ENCODE data around the gene SAPCD1.

SAPCD1 gene

DNA sequence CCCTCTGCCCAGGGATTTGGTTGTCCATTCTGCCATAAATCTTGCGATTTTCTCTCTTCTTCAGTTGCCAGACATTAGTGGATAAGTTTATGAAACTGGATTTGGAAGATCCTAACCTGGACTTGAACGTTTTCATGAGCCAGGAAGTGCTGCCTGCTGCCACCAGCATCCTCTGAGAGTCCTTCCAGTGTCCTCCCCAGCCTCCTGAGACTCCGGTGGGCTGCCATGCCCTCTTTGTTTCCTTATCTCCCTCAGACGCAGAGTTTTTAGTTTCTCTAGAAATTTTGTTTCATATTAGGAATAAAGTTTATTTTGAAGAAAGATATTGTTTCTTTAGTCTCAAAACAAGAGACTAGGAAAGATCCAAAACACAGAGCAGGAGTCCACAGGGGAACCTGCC is at the start of gene SAPCD1:
TSS of gene SAPCD1 (plus strand) at position 301 of the 400 bp plus-strand sequence. CDS start 399 bp downstream, outside the sequence.
- no peak for DNase-seq

- no peak for DNase-seq
These were observed 49.0 kb upstream of the SAPCD1 start for GRCh38 chr6:31713465-31713864.

DNA sequence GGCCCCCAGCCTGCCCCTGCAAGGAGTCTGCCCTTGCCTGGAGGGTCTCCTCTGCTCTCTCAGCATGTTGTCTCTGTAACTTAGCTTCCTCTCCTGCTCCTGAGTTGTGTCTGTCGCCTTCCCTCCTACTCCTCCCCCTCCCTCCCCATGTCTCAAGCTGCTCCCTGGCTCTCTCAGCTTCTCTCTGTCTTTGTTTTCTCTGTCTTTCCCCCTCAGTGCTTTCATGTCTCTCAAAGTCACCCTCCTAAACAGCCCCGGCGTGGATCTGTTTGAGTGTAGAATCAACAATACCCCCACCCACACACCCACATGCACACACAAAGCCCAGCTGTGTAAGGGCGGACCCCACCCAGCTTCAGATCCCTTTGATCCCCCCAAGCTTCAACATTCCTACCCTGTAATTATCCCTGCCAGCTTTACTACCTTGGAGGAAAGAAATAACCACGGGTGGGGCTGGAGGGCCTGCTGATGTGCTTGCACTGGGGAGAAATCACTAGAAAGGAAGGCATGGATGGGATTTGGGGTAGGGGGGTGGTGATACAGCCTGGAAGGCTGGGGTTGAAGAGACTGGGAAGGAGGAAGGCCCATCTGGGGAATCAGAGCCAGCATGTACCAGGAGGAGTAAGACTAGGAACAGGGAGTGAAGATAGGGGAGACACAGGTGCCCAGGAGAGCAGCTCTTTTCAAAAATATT is 48.3 kb upstream of the SAPCD1 start:
- DNase-seq = no peak

DNA sequence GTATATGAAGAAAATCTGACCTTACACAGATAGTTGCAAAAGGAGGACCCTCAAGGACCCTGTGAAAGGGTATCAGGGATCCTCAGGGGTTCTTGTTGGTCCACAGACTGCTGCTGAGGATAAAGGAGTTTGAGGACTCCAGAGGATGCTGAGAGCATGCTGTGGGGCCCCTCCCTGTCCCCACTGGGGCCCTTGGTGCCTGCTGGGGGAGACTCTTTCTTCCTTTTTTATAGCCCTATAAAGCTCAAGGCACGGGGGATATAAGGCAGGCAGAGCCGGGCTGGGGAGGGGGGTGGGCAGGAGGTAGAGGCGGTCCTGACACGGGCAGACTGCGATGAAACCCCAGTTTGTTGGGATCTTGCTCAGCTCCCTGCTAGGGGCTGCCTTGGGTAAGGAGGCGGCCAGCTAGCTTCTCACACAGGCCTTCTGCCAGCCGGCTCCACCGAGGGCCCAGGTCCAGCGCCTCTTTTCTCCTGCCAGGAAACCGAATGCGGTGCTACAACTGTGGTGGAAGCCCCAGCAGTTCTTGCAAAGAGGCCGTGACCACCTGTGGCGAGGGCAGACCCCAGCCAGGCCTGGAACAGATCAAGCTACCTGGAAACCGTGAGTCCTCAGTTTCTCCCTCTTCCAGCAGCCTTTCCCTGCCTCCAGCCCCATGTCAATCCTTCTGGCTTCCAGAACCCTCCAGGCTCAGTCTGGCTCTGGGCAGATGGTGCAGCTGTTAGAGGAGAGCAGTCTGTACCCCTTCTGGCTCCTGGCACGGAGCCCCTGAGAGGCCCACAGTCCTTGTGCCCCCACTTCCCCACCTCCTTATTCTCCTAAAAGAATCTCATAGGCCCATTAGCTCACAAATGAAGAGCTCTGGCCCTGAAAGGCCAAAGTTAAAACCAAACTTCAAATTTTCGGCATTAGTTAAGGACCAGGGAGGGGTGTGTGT is 47.2 kb upstream of the SAPCD1 start, which contains the start of gene LY6G6D:
TSS of gene LY6G6D (plus strand) at position 327 of the 937 bp plus-strand sequence. CDS start at position 335, 8 bp downstream.
- DNase-seq = no peak

DNA sequence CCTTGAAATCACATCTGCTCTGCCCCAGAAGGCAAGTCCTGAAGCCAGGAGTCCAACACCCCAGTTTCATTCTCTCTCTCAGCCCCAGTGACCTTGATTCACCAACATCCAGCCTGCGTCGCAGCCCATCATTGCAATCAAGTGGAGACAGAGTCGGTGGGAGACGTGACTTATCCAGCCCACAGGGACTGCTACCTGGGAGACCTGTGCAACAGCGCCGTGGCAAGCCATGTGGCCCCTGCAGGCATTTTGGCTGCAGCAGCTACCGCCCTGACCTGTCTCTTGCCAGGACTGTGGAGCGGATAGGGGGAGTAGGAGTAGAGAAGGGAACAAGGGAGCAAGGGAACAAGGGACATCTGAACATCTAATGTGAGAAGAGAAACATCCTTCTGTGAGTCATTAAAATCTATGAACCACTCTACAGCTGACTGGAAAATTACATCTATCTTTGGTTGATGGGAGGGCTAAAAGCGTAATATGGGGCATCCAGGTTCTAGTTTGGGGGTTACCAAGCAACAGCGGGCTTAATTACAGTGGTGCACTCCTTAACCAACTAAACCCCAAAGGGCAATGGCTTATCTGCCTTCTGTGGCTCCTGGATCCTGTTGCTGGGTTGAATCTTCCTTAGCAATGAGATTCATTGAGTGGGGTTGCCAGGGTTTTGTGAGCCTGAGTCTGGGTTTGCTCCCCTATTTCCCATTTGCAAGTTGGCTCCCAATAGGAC is 44.8 kb upstream of the SAPCD1 start:
- DNase-seq = no peak

GRCh38 chr6:31718265-31718664 is 44.2 kb upstream of the SAPCD1 start:
- DNase-seq = no peak

GRCh38 chr6:31719001-31719400 is 43.5 kb upstream of the SAPCD1 start:
- DNase-seq = no peak

DNA sequence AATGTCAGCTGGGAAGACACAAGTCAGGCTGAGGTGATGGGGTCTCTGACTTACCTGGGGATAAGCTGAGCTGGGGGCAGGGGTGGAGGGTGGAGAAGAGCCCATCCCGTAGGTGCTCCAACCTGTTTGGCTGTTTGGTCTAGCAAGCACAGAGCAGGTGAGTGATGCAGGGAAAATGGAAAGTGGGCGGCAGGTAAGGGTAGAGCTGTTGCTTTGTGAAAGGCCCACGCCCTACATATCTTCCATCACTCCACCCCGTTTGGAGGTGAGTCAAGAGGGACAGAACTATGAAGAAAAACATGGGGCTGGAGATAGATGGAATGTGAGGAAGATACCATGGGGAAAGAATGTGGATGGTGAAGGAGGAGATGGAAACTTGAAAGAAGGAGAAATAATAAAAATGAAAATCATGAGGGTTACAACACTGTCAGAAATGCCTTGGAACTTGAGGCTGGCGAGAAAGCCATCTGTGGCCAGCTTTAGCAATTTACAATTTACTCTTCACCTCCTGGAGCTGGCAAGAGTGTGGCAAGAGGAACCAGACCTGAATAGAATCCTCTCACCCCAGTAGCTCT is 42.2 kb upstream of the SAPCD1 start:
- DNase-seq = no peak

GRCh38 chr6:31721351-31722020 is 41.0 kb upstream of the SAPCD1 start, which contains the start of gene LY6G6C:
Gene LY6G6C, minus strand, starts transcription at chr6:31721746. Its CDS starts 67 bp downstream, at chr6:31721679.
- no peak for DNase-seq

DNA sequence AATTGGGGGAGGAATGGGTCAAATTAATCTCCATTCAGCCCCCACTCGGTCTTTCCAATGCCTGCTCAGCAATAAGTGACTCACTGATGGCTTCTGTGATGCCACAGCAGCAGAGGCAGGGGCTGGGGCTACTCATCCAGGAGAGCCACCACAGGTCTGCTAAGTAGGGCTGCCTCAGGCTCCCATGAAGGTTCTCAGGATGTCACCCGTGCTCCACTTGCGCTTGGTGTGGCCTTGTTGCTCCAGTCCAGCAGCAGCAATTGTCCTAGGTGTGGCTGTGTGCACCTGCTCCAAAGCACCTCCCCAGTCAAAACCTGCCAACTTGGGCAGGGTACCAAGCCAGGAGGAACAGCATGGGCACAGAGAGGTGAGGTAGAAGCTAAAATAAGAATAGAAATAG is 40.3 kb upstream of the SAPCD1 start:
- no peak for DNase-seq

DNA sequence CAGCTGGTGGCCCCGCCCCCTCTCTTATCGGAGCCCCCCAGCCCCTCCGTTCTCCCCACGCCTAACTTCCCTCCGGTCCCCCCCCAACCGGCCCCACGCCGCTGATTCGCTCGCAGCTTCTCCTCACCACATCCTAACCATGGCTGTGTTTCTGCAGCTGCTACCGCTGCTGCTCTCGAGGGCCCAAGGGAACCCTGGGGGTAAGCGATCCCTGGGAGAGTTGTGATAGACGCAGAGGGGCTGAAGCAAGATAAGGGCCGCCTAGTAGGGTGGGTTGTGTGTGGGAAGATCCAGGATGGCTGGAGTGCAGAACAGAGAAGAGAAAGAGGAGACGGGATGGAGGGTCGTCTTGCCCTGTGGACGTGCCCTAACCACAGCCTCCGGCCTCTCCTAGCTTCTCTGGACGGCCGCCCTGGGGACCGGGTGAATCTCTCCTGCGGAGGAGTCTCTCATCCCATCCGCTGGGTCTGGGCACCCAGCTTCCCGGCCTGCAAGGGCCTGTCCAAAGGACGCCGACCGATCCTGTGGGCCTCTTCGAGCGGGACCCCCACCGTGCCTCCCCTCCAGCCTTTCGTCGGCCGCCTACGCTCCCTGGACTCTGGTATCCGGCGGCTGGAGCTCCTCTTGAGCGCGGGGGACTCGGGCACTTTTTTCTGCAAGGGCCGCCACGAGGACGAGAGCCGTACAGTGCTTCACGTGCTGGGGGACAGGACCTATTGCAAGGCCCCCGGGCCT is 39.0 kb upstream of the SAPCD1 start, which contains the start of gene MPIG6B:
TSS of gene MPIG6B (plus strand) at position 129 of the 735 bp plus-strand sequence. CDS start at position 140, 11 bp downstream.
- DNase-seq = no peak

DNA sequence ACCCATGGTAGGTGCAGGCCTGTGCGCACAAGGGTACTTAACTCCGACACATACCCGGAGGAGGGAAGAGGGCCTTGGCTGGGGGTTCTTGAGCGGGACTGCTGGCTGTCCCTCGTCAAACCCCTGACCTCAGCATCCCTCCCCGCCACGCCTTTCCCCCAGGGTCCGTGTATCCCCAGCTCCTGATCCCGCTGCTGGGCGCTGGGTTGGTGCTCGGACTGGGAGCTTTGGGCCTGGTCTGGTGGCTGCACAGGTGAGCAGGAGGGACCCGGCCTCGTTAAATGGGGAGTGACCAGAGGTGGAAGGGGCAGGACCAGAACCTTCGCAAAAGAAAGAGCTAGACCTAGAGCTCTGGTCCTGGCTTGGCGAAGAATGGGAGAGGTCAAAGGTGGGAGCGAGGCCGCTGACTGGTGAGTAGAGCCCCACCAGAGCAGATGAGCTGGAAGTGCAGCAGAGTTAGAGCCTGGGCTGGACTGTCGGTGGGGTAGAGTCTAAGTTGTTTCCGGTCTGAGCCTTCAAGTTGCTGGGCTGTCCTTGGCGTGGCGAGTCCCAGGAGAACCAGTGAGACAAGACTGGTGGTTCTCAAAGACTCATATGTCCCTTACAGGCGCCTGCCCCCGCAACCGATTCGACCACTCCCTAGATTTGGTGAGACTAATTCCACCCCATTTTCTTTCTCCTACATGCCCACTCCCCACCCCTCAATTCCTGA is 38.3 kb upstream of the SAPCD1 start:
- no peak for DNase-seq

- no peak for DNase-seq
These were observed 36.7 kb upstream of the SAPCD1 start for GRCh38 chr6:31725502-31726350.

DNA sequence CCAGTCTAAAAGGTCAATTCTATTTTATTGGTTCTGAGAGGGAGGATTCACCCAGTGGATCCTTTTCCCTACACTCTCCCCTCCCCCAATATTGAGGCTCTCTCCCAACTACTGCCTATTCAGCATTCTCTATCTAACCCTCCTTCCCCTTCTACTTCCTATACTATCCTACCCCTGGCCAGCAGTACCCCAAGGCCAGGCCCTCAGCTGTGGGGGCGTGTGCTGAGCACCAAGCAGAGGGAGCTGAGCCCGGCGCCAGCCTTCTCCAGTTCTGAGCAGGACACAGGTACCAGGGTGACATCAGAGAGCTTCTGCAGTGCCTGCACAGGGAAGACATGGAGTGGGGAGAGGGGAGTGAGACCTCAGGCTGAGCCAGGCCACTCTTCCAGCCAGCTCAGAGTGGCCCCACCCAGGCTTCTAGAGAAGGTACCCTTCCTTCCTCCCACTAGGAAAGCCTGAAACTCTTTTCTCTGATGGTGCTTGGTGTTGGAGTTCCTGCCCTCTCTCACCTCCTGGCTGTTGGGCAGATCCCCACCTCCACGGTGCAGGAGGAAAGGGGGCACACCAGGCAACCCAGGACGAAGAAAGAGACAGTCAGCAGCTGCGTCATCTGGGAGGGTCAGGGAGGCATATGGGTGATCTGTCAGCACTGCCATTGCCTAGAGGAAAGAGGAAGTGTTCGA is 35.3 kb upstream of the SAPCD1 start:
- DNase-seq = no peak

- DNase-seq = no peak
These were observed 34.5 kb upstream of the SAPCD1 start for GRCh38 chr6:31727717-31728671.

DNA sequence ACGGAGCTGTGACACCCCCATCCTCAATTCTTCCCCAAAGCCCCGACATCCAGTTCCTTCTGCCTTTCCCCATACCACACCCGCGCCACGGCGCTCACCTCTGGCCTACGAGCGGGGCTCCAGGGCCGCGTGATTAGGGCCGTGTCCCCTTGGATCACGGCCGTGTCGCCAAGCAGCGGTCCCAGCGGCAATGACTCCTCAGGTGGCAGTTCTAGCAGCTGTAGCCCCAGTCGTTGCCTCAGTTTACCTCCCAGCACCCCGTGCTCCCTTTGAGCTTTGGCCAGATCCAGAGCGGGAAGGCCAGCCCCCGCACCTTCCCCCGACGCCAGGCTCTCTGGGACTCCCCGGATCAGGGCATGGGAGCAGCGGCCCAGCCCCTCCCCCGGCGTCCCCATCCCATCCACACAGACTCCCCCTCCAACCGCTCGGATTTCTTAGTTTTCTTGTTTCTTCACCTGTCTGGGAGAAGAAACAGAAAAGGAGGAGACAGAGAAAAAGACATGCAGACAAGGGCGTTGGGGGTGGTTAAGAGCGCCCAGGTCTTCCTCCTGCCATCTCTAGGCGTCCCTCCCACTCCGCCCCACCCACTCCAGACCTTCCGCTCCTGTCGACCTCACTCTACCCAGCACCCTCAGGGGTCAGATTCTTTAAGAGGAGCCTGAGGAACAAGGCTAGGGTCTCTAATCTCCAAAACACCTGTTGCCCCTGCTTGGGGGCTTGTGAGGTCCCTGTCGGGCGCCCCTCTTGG is 33.5 kb upstream of the SAPCD1 start, which contains the start of gene DDAH2:
TSS of gene DDAH2 (minus strand) at position 533 of the 748 bp plus-strand sequence. CDS start at position 395, 138 bp downstream.
- no peak for DNase-seq

GRCh38 chr6:31729515-31729978 is 32.9 kb upstream of the SAPCD1 start:
- DNase-seq = peak; percentile 44
